NB4 (cell line): ENCODE results near the gene FKBP1B.

Experiments used
- DNase-seq: peaks from one replicate; pipeline ENCODE4 v3.0.0; 2010; ENCODE audit warnings: low read depth
- H3K4me3 ChIP-seq: one replicate; pipeline ENCODE4 v1.5.1; 2011; ENCODE audit warnings: mild to moderate bottlenecking, low read depth, low read length, moderate library complexity
- CTCF ChIP-seq: IDR thresholded peaks from one replicate; pipeline ENCODE4 v1.5.1; 2012; ENCODE audit warnings: low read depth, low read length
- MAX ChIP-seq: IDR thresholded peaks from 2 replicates; pipeline ENCODE4 v1.6.1; 2011; ENCODE audit warnings: low read depth, low read length
- MYC ChIP-seq: IDR thresholded peaks from 2 replicates; pipeline ENCODE4 v1.6.1; 2011; ENCODE audit warnings: low read depth, low read length
- POLR2A ChIP-seq: IDR thresholded peaks from 2 replicates; pipeline ENCODE4 v1.6.1; 2011; ENCODE audit warnings: mild to moderate bottlenecking; ENCODE audit not compliant: insufficient read length; ENCODE audit errors: extremely low read depth

FKBP1B gene

GRCh38 chr2:24016376-24016761, 33.2 kb upstream of the FKBP1B start:
- no peak overlapping the region for H3K4me3 ChIP-seq

GRCh38 chr2:24016853-24017703, 32.5 kb upstream of the FKBP1B start:
- TF ChIP-seq CTCF (no peak), MYC (no peak), POLR2A (no peak), MAX (no peak)
- H3K4me3 ChIP-seq, result no peak overlapping the region
- DNase-seq, result no peak

More at GRCh38 chr2:24016376-24016761, 33.2 kb upstream of the FKBP1B start:
- DNase-seq, result no peak
- TF ChIP-seq POLR2A, result no peak
- no peak for TF ChIP-seq MAX
- TF ChIP-seq CTCF, result no peak
- TF ChIP-seq MYC, result no peak

DNA sequence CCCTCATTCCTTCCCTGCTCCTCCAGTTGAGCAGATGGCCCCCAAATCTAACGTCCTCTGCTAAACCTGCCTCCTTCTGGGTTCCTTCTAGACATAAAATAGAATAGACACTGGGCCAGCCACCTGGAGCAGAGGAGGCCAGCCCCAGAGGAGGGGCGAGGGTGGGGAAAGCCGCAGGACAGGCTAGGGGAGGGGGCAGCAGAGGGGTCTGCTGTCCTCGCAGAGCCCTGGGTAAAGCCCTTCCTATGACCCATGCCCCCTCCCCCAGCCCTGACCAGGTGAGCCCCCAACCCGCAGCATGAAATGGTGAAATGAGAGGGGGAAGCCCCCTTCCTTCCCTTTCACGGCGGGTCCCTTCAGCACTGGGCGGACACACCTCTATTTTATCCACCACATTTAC, 31.8 kb upstream of the FKBP1B start:
- DNase-seq, result no peak
- H3K4me3 ChIP-seq, result no peak overlapping the region
- TF ChIP-seq POLR2A (no peak), MAX (no peak), MYC (no peak), CTCF (no peak)

GRCh38 chr2:24018241-24018640, 31.3 kb upstream of the FKBP1B start:
- H3K4me3 ChIP-seq, result no peak overlapping the region
- DNase-seq, result no peak

GRCh38 chr2:24019729-24020128, 29.8 kb upstream of the FKBP1B start:
- no peak overlapping the region for H3K4me3 ChIP-seq
- TF ChIP-seq POLR2A, result no peak
- TF ChIP-seq MYC, result no peak
- no peak for TF ChIP-seq CTCF
- no peak for TF ChIP-seq MAX
- DNase-seq, result no peak

More at GRCh38 chr2:24018241-24018640, 31.3 kb upstream of the FKBP1B start:
- TF ChIP-seq CTCF (no peak), MYC (no peak), POLR2A (no peak), MAX (no peak)
